ENCODE results near the gene SLC13A1. TPM values are rescaled to one million over a fixed set of nuclear protein-coding genes. Genes with fewer than 3 reads are reported as not detected.
"Not testable (repeated sequence)": the region's sequence is repeated elsewhere in the genome, so short reads cannot be mapped to it uniquely, and the experiment has no call there.

Gene SLC13A1
- total RNA-seq, 2 donors from 2014 or later, result not detected

DNA sequence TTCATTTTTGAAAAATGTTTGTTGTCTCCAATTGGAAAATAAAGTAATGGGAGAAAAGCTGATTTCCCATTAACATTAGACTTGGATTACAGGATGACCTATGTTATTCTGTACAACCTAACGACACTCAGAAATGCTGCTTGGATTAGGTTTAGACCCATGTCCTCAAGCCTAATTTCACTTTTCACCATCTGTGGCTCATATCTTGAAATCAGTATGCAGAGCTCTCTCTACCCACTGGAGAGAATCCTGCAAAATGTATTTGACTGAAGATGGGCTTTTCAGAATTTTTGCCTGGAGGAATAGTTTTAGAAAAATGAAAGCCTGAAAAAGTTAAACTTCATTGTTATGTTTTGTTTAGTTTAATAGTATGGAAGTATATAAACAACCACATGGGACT, 63.8 kb downstream of the SLC13A1 start:
- intact Hi-C loops (cut with DNase I), result no loop called here
- DNase-seq (ENCODE audit: low spot score), result no peak

DNA sequence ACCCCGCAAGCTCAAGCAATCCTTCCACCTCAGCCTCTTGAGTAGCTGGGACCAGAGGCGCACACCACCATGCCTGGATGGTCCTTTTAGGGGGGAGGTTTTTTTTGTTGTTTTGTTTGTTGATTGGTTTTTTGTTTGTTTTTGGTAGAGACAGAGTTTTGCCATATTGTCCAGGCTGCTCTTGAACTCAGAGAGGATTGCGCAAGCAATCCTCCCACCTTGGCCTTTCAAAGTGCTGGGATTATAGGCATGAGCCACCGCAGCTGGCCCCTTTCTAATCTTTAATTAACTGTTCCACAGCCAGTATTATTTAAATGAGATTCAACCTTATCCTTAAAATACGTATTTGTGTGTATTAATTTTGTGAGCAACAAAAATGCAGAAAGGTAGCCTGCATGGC, 65.8 kb downstream of the SLC13A1 start:
- intact Hi-C loops (cut with DNase I), result no loop called here
- DNase-seq (ENCODE audit: low spot score), result no peak

DNA sequence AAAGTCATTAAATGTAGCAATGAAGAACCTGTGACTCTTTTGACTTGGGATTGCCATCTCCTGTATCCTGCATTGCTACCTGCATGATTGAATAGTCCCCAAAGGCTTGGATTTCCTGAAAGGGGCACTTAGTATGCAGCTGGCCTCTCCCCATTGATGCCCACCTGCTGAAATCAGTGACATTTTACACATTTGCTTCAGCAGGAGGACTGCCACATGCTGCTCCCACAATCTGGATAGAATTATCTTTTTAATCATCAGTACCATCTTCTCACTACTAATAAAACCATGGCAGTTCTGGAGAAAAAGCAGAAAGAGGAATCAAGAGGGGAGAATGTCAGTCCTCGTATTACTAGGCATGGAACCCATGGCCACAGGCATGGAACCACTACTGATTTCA, 67.8 kb downstream of the SLC13A1 start:
- intact Hi-C loops (cut with DNase I), result no loop called here
- no peak for DNase-seq (ENCODE audit: low spot score)

DNA sequence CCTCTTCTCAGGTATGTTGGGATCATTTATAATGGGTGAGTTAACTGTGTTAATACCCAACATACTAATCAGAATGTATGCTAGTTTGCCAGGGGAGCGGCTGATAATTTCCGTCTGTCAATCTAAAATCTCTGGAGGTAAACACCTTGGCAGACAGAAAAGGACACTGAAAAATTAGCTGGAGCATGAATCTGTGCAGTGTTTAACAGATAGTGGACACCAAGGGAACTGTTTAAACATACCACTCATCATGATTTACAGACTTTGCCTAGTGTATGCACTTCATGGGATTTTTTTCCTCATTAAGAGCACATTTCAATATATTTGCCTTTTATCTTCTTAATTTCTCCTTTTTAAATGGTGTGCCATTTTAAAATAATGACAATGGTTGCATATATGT, 68.2 kb downstream of the SLC13A1 start:
- no peak for DNase-seq (ENCODE audit: low spot score)
- intact Hi-C loops (cut with DNase I), result no loop called here

DNA sequence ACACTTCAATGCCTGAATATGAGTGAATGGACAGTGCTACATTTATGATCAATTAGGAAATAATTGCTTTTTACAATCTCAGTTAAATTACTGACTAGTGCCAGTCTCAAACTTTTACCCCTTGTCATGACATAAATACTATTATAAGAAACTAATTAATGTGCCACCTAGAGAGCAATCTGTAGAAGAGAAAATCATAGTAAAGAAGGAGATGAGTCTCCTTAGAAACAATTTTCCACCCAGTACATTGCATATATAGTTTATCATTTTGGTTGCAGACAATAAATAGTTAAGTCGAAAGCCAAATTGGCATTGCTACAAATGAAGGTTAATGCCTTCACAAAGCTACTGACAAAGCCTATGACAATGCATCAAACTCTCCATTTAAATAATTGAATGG, 68.6 kb downstream of the SLC13A1 start:
- intact Hi-C loops (cut with DNase I), result no loop called here
- DNase-seq (ENCODE audit: low spot score), result no peak

DNA sequence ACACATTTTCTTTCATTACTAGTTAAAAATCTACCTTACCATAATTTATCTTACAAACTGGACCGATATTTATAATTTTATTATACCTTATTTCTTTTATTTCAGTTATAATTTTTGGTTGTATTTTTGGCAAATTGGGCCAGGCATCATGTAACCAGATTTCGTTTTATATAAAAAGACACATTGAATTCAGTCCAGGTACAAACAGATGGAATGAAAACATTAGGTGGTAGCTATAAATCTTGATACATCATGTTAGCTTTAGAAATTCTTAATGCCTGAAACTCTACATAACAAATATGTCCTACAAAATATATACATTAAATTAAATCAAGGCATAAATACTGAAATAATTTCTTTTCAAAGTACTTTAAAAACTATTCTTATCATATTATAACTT, 73.1 kb downstream of the SLC13A1 start:
- DNase-seq (ENCODE audit: low spot score), result no peak
- intact Hi-C loops (cut with DNase I), result no loop called here

DNA sequence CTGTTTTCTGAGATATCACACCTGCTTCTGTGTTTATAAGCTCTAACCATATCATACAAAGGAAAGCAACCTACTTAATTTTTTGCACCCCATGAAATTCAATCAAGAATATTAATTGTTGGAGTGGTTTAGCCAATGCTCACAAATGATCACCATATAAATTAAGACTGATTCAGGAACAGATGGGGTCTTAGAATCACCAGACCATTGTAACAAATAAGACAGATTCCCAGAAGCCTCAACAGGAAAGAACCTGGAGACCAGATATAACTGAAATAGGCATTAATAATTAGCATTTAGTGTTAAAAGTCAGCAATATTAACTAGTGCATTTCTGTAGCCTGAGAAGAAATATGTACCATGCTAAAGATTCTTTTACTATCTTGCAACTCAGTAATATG, 73.6 kb downstream of the SLC13A1 start:
- no peak for DNase-seq (ENCODE audit: low spot score)
- intact Hi-C loops (cut with DNase I), result no loop called here

DNA sequence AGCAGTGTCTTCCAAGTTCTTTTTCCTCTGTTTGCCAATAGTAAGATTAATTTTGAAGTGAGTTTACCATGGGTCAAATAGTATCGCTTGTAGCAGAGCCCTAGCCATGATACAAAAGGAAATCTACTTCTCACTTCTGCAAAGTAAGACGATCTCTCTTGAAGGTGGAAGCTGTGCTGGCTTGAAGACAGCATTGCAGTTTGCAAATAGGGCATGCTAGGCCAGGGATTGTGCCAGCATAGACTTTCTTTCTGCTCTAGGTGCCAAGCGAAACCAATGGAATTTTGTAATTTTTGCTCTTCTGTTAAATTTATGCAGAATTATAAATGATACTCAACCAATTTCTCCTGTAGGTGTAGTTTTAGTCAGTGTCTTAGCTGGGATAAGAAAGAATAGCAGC, 74.5 kb downstream of the SLC13A1 start:
- intact Hi-C loops (cut with DNase I), result no loop called here
- no peak for DNase-seq (ENCODE audit: low spot score)

DNA sequence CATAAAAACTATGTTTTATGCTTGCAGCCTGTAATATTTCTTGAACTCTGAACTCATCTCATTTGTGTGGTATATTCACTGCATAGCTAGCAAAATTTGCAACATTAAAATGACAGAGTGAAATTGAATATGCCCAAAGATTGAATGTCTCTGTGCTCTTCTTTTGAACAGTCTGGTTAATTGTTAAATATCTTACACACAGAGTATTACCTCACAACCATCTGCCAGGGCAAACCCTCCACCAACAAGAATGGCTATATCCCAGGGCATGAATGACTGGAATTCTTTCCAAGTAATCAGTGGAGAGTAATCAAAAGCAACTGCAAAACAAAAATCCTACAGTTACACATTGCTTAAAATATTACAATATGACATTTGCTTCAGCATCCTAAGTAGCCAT, 76.9 kb downstream of the SLC13A1 start:
- DNase-seq (ENCODE audit: low spot score), result no peak
- intact Hi-C loops (cut with DNase I), result no loop called here

DNA sequence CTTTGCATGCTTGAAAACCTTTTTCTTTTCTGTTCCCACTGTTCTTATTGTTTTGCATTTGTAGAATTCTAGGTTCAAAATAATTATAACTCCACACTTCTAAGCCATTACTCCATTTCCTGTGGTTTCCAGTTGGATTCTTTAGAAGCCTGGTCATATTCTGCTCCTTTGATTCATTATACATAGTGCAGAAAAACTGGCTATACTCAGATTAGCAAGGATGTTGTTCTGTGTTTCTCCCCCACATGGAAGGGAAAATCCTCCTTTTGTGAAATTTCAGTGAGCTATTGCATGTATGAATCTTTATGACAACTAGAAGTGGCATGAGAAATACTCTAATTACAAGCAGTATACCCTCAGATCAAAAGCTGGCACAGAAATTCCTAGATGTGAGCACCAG, 79.5 kb downstream of the SLC13A1 start:
- intact Hi-C loops (cut with DNase I), result no loop called here
- no peak for DNase-seq (ENCODE audit: low spot score)

DNA sequence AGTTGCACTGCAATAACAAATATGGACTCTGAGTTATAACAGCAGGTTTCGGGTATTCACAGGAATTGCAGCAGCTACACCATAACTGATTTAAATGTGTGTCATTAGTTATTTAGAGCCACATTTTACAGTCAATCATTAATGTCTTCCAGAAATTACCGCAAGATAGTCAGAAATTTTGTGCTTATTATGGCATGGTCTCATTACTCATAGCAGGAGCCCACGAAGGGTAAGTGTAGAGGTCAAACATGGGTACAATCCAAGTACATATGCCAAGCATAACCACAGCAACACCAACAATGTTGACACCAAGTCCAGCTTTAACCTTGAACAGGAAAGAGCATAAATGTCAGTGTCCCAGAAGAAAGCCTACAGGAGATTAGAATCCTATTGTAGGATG, 84.4 kb downstream of the SLC13A1 start:
- DNase-seq (ENCODE audit: low spot score), result no peak
- intact Hi-C loops (cut with DNase I), result no loop called here

DNA sequence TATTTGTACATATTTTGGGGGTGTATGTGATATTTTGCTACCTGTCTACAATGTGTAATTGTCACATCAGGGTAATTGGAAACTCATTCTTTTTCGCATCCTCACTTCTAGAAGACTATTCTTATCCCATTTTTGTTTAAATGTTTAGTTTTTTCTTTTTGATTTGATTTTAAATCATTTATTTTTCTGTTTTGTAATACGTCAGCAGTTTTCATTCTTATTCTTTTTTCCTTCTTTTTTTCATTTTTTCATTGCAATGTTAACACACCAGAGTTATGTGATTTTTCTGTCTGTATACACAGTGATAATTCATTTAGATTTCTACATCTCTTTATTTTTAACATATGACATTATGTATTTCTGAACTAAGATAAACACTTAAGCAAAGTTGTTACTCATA, 85.5 kb downstream of the SLC13A1 start:
- intact Hi-C loops (cut with DNase I), result no loop called here
- DNase-seq (ENCODE audit: low spot score), result no peak

DNA sequence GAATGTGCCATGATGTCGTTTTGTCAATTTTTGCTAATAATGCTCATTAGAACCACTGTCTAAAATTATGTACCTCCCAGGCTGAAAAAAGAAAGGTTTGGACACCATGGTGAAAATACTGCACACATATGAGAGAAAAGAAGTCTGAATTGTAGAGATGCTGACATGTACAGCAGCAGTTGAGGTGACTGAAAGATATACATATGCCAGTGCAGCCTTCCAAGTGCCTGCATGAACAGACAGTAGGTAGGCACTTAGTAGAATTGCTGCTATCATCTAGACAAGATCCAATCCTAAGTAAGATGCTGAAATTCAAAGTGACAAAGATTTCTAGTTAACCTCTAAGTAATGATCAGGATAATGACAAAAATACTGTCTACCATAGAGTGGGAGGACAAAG, 86.9 kb downstream of the SLC13A1 start:
- intact Hi-C loops (cut with DNase I), result no loop called here
- no peak for DNase-seq (ENCODE audit: low spot score)

DNA sequence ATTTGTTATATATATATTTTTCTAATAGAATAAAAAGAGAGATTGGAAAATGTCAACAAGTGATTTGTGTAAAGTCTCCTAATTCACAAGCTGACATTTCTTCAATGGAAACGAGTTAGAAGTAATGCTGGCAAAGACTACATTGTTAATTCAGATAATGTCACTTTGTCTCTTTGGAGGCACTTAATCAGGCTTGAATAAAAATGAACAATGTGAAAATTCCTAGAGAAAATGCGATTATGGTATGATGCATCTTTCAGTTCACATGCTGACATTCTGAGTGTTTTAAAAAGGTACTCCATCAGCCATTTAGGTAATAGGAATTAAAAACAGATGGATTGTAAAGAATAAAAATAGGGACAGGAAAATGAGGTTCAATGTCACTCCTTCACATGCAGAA, 100.1 kb downstream of the SLC13A1 start:
- no peak for DNase-seq (ENCODE audit: low spot score)
- intact Hi-C loops (cut with DNase I), result loop anchor here in 1 of 2 donors (10.0 kb wide), 1 partner anchor 1235 kb away; no protein-coding TSS in a partner anchor

DNA sequence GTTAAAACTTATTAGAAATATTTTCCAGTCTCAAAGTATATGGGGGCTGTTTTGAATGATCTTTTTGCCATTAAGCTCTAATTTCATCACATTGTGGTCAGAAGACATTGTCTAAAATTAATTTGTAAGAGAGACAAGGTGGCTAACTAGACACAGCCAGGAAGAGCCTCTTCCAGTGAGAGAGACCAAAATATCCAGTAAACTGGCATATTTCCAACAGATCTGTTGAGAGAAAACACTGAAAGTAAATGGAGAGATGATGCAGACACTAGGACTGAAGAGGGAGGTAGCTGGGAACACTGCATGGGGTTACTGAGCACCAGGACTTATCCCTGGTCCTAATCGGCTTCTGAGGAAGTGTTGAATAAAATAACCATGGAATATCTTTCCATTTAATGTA, 102.8 kb downstream of the SLC13A1 start:
- no peak for DNase-seq (ENCODE audit: low spot score)
- intact Hi-C loops (cut with DNase I), result loop anchor here in 1 of 2 donors (10.0 kb wide), 1 partner anchor 1238 kb away; no protein-coding TSS in a partner anchor

DNA sequence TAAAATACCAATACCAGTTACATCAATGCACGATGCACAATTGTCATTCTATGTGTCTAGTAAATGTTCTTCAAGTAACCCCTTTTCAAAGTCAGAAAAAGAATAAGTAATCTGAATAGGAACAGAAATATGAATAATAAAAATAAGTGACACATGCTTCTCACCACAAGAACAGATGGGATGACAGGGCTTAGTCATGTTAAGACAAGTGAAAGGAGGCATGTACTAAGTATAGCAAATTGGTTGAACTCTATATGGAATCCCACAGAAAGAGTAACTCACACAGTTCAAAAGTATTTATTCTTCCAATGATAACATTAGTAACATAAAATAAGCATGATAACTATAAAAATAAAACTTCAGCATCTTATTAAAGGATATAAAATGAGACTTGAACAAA, 103.3 kb downstream of the SLC13A1 start:
- intact Hi-C loops (cut with DNase I), result loop anchor here in 1 of 2 donors (10.0 kb wide), 1 partner anchor 1238 kb away; no protein-coding TSS in a partner anchor
- DNase-seq (ENCODE audit: low spot score), result no peak

DNA sequence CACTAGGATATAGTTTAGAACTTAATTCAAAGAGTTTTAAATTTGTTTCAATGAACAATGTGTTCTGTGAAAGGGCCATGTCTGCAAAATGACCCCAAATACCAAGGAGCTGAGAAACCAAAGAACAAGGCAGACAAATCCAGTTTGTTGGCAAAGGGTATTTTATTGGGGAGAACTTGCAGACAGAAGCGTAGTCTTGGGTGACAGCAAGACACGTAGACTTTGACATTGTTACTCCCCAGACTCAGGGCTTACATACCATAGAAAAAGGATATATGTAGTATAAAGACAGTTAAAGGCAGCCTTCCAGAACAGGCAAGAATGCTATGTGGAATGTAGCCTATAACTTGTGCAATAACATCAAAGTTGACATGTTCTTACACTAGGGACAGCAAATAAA, 109.3 kb downstream of the SLC13A1 start:
- no peak for DNase-seq (ENCODE audit: low spot score)
- intact Hi-C loops (cut with DNase I), result loop anchor here in 1 of 2 donors (10.0 kb wide), 1 partner anchor 1244 kb away; no protein-coding TSS in a partner anchor

DNA sequence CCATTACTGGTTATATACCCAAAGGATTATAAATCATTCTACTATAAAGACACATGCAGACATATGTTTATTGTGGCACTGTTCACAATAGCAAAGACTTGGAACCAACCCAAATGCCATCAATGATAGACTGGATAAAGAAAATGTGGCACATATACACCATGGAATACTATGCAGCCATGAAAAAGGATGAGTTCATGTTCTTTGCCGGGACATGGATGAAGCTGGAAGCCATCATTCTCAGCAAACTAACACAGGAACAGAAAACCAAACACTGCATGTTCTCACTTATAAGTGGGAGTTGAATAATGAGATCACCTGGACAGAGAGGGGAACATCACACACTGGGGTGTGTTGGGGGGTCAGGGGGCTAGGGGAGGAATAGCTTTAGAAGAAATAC, 112.9 kb downstream of the SLC13A1 start:
- intact Hi-C loops (cut with DNase I), result not testable (repeated sequence)

DNA sequence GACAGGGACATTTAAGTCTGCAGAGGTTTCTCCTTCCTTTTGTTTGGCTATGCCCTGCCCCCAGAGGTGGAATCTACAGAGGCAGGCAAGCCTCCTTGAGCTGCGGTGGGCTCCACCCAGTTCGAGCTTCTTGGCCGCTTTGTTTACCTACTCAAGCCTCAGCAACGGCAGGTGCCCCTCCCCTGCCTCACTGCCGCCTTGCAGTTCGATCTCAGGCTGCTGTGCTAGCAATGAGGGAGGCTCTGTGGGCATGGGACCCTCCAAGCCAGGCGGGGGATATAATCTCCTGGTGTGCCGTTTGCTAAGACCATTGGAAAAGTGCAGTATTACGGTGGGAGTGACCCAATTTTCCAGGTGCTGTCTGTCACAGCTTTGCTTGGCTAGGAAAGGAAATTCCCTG, 114.9 kb downstream of the SLC13A1 start:
- DNase-seq (ENCODE audit: low spot score); intact Hi-C loops (cut with DNase I): not testable (repeated sequence)

More for the DNA sequence above, 112.9 kb downstream of the SLC13A1 start:
- not testable (repeated sequence) for DNase-seq (ENCODE audit: low spot score)

DNA sequence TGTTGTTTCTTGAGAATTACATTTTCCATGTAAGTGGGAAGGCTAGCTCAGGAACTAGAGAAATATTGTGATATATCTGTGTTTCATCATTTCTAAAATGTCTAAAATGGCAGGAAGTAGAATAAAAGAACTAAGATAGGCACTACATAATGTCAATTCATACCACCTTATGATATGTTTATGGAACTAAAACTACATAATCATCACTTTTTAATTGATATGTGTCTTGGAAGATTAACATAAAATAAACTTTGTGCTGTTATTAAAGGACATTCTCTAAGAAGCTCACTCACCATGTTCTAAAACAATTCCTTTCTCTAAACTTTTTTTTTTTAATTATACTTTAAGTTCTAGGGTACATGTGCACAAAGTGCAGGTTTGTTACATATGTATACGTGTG, 120.7 kb downstream of the SLC13A1 start:
- no peak for DNase-seq (ENCODE audit: low spot score)
- intact Hi-C loops (cut with DNase I), result no loop called here

DNA sequence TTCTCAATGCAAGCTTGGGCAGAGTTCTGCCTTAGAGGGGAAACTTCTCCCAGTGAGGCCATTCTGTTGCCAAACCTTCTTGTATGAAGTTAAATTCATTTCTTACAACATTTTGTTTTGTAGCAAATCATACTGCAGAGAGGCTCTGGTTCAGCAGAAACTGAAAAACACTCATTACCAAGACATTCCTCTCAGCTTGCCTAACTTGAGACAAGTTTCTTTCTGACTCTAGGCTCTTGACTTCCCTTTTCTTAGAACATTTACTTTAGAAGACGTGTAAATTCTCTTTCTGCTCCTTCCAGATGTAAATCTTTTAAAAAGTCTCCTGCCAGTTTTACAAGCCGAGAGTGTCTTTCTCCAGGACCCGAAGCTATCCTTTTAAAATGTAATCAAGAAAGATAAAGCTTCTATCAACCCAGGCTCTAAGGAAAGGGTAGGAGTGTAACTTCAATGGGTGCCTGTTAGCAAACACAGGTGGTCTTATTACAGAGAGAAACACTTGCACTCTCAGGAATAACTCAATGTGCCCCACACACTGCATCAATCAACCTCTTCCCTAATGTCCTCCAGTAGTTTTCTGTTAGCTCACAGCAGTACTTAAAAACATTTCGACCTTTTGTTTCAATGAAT, 123.8 kb downstream of the SLC13A1 start:
- intact Hi-C loops (cut with DNase I), result no loop called here
- DNase-seq (ENCODE audit: low spot score), result no peak

Data from posterior vena cava (tissue), 2 donors.